Stimulated activated CD4-positive, alpha-beta T cell treated with anti-CD3 and anti-CD28 coated beads, TNF-alpha, amount 100 ng/mL, for 1 hour (primary cell): ENCODE data around the gene GET4.
"Not testable (repeated sequence)": the region's sequence is repeated elsewhere in the genome, so short reads cannot be mapped to it uniquely, and the experiment has no call there.

Experiments used
- DNase-seq, 3 donors: peaks; one replicate each; pipeline ENCODE4 v3.0.0-alpha.2; 2020; ENCODE audit warnings: low read depth in 3 of 3, low spot score in 1 of 3

GET4 gene

DNA sequence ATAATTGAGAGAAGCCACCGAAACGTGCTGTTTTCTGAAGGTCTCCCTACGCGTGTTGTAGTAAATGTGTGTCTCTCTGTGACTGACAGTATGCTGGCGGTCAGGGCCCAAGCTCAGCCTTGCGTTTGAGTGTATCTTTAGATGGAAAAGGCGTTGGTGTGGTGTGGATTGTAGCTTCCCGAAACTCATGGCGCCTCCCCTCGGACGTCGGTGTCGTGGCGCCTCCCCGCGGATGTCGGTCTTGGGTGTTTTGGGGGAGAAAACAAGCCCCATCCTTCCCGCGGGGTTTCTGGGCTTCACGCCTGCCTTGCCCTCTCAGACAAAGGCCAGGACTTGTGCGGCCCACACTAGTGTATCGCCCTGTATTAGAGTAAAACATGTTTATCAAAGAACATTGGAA, 31.3 kb upstream of the GET4 start:
- DNase-seq = no peak

DNA sequence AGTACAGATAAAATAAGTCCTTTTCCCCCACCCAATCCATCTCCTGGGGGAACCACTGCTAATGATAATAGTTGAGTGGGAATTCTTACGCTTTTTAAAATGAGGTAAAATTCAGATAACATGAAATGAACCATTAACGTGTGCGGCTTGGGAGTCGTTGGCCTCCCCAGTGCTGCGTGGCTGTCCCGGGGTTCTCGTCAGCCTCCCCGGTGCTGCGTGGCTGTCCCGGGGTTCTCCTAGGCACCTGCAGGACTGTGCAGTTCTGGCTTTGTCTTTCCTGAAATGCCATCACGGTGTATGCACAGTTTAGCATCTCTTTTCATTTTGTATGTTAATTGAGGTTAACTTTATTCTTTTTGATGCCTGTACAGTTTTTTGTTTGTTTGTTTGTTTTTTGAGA, 30.6 kb upstream of the GET4 start:
- no peak for DNase-seq

DNA sequence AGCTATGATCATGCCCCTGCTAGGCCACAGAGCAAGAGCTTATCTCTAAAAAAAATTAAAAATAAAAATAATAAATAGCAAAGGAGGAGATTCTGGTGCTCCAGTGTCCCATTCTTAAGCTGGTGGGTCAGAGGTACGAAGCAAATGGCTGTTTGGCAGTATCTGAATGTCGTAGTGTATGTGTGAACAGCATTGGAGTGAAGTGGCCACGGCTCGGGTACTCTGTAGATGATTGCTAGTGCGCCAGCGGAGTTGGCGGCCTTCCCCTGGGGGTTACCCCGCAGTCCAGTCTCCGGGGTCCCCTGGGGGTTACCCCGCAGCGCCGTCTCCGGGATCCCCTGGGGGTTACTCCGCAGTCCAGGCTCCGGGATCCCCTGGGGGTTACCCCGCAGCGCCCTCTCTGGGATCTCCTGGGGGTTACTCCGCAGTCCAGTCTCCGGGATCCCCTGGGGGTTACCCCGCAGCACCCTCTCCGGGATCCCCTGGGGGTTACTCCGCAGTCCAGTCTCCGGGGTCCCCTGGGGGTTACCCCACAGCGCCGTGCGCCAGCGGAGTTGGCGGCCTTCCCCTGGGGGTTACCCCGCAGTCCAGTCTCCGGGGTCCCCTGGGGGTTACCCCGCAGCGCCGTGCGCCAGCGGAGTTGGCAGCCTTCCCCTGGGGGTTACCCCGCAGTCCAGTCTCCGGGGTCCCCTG, 29.2 kb upstream of the GET4 start:
- DNase-seq = not testable (repeated sequence)

DNA sequence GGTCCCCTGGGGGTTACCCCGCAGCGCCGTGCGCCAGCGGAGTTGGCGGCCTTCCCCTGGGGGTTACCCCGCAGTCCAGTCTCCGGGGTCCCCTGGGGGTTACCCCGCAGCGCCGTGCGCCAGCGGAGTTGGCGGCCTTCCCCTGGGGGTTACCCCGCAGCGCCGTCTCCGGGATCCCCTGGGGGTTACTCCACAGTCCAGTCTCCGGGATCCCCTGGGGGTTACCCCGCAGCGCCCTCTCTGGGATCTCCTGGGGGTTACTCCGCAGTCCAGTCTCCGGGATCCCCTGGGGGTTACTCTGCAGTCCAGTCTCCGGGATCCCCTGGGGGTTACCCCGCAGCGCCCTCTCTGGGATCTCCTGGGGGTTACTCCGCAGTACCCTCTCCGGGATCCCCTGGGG, 28.6 kb upstream of the GET4 start:
- DNase-seq = not testable (repeated sequence)

DNA sequence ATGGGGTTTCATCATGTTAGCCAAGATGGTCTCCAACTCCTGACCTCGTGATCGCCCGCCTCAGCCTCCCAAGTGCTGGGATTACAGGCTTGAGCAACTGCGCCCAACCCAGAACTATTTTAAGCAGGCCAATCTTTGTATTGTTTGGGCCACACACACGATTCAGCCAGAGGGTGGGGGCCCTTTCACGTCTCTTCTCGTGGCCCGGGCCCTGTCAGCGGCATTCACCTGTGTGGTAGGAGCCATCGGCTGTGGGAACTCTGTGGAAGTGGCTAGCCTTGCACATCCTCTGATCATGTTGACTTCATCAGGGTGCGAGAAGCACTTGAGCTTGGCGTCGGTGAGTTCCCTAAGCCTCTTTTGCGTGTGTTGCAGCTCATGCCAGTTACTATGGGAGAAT, 27.2 kb upstream of the GET4 start:
- DNase-seq = no peak

DNA sequence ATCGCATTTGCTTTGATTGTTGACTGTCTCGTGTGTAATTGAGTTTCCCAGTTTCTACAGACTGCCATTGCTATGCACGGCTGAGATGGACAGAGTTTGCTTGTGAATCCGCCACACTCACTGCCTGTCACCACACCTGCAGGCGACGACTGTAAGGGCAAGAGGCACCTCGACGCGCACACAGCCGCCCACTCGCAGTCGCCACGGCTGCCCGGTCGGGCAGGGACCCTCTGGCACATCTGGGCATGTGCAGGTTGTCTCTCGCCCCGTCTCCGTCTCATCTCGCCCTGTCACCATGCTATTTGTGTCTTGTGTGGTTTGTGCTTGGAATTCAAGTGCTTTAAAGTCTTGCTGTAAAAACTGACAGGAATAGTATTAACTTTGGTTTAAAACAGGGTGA, 26.6 kb upstream of the GET4 start:
- DNase-seq = no peak

DNA sequence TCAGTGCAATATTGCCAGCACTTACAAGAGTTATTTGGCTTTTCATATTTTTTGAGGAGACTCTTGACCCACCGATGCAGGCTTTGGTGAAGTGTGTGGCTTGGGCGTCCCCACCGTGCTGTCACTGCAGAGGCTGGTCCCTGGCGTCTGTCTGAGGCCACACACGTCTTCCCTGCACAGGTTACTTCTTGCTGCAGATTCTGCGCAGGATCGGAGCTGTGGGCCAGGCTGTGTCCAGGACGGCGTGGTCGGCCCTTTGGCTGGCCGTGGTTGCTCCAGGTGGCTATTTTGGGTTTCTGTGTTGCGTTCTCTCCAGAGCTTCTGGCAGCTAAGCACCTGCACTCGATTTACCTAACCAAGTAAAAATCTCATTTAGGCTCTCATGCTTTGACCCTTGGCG, 25.1 kb upstream of the GET4 start:
- no peak for DNase-seq

DNA sequence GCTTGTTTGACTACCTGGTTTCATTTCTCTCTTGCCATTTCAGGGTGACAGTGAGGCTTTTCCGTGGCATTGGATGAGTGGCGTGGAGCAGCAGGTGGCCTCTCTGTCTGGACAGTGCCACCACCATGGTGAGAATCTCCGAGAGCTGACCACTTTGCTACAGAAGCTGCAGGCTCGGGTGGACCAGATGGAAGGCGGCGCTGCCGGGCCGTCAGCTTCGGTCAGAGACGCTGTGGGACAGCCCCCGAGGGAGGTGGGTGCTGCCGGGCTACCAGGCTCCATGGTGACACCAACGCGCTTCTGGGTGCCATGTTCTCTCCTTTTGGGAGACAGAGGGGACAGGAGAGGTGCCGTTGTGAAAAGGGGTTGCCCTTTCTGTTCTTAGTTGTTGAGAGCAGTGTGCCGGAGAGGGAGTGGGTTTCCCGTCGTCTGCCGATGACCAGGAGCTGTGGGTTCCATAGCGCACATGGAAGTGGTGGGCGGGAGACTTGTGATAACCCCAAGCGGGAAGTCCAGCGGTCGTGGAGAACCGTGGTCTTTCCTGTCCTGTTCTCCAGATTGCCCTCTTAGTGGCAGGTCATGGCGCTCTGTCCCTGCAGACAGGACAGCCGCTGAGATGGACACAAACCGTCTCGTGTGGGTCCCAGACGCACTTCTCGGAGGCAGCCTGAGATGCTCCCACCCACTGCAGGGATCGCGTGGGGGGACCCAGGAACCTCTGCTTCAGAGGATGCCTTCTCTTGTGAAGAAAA, 22.8 kb upstream of the GET4 start:
- DNase-seq = no peak

DNA sequence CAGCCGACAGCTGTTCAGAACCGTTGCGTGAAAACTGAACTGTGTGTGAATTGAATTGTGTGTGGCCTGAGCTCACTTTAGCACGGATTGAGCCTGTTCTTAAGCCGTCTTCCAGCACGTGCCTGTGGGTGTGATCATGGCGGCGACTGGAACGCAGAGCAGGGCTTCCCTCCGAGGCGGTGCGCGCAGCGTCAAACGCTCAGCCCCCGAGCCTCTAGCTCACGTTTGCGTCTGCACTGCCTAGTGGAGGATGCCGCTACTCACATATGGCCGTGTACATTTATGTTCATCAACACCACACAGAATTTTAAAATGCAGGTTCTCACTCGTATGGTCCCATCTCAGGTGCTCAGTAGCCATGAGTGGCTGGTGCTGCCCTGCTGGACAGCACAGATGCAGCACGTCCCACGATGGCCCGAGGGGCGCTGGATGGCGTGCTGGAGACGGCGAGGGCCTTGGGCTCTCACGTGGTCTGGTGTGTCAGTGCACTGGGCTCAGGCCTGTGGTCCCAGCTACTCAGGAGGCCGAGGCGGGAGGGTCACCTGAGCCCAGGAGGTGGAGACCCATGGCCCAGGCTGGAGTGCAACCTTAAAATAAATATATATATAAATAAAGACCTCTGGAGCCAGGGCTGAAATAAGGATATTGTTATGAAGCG, 22.1 kb upstream of the GET4 start:
- DNase-seq = no peak

DNA sequence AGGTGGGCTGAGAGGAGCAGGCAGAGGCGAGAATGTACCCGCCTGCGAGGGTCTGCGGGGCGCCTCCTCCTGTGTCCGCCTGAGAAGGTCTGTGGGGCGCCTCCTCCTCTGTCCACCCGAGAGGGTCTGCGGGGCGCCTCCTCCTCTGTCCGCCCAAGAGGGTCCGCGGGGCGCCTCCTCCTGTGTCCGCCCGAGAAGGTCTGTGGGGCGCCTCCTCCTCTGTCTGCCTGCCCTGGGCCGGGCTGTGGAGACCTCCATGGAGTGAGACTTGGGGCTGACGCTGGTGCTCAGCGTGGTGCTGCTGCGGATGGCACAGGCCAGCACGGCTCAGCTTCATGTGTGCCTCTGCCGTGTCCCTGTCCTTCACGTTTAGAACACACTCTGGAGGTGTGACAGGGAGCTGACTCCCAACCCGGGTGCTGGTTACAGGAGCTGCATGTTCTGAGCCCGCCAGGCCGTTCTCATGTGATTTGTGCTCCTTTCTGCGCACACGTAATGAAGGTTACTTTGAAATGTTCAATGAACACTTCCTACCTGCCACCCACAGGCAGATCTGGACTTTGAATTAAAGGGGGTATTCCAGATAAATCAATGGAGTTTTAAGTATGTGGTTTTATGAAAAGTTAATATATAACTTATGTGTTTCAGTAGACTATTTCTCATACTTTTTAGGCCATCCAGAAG, 20.5 kb upstream of the GET4 start:
- DNase-seq = no peak

DNA sequence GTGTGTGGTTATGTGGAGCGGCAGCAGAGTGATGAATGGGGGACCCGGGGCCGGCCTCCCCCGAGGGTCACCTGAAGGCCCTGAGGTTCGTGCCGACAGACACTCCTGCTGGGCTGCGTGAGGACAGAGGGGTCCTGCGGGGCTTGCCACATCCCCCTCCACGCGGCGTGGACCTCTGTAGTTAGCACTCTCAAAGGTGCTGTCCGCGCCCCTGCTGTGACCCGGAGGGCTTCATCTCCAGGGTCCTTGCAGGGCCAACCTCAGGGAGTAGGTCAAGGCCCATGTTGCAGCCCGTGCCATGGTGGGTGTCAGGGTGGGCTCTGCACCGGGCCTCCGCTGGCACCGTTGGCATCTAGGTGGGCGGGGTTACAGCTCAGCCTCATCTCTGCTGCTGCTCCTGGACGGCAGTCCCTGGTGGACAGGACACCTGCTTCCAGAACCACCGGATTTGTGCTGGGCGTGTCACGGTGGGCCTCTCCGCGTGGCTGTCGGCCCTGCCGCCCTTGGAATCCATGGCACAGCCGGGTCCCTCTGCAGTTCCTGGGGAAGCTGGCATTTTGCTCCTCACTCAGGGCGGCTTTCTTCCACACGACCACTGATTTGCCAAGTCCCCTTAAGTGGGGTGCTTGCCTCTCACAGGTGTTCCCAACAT, 19.8 kb upstream of the GET4 start:
- DNase-seq = no peak

DNA sequence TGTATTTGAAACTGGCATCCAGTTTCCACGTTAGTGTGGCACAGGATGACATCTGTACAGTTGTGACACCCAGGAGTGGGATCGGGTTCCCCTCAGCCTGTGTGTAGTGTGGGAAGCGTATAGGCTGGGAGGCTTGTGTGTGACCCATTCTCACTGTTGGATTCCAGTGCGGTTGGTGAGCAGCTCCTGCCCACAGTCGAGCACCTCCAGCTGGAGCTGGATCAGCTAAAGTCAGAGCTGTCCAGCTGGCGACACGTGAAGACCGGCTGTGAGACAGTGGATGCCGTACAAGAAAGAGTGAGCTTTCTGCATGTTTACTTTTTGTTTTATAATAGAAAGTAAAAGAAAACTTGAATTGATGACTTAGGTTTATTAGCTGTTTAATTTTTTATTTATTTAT, 18.7 kb upstream of the GET4 start:
- DNase-seq = no peak

DNA sequence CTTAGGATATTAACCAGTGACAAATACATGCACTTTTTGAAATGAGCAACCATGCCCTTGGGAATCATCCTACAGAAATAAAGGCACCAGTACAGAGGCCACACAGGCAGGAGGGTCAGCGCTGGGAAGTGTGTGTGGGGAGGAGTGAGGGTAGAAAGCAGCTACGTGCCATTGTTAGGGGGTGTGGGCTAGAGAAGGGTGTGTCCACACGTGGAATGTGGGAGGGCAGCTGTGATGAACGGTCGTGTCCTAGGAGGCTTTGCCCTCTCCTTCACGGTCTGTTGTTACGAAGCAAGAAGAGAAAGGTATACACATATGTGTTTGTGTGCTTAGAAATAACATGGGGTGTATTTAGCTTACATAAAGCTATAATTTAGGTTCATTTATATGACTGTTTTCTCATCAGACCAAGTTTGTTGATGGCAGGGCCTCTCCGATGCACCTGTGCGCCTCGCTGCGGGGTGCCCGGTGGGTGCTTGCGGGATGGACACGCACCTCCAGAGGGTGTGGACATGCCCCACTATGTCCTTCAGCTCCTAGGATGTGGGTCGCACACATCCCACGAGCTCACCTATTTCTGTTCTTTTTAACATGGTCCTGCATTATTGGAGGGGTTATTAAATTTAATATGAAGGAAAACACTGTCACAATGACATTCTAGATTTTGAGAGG, 16.9 kb upstream of the GET4 start:
- DNase-seq = no peak

DNA sequence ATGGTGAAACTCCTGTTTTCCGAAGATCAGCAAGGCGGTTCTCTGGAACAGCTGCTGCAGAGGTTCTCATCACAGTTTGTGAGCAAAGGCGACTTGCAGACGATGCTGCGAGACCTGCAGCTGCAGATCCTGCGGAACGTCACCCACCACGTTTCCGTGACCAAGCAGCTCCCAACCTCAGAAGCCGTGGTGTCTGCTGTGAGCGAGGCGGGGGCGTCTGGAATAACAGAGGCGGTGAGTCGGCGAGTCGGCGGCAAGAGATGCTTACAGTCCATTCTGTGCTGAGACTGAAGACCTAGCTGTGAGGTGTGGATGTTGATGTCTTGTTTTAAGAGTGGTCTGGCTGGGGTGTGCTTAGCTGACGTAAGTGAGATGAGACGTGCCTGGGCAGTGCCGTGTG, 16.2 kb upstream of the GET4 start:
- no peak for DNase-seq

DNA sequence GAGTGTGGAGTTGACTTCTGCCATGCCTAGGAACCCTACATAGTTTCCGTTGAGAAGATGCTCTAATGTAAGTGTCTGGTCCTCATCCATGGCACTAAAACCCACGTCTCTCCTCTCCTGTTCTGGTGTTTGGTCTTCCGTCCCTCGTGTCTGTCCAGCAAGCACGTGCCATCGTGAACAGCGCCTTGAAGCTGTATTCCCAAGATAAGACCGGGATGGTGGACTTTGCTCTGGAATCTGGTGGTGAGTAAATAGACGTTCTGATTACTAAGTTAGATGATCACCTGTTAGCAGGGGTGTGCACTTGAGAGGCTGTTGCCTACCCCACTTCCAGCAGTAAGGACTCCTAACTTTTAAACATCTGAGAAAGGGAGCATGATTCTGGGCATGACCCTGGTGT, 15.1 kb upstream of the GET4 start:
- DNase-seq = no peak

DNA sequence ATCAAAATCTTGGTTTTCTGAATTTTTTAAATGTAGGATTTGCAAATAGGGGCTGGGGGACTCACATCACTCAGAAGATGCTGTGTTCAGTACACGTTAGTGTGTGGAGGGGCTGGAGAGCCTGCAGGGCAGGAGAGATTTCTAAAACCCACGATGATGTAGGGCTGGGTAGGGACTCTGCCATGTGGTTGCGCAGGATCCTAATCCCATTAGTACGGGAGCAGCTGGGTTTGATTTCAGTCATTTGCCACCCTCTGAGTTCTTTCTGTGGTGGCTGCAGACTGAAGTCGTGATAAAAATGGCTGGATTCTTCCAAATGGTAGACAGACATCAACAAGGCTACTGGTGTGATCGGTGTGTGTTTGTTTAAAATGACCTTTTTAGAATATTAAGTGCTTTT, 14.2 kb upstream of the GET4 start:
- DNase-seq = no peak

DNA sequence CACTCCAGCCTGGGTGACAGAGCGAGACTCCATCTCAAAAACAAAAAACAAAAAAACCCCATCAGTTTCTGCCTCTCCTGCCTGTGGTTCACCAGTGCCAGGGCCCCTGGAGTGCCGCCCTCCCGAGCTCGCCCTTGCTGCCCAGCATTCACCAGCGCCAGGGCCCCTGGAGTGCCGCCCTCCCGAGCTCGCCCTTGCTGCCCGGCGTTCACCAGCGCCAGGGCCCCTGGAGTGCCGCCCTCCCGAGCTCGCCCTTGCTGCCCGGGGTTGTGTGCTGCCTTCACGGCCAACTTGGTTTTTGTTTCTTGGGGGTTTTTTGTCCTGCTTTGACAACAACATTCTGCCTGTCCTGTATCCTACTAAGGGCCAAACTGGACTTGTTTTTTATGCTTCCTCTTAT, 13.2 kb upstream of the GET4 start:
- DNase-seq = no peak

DNA sequence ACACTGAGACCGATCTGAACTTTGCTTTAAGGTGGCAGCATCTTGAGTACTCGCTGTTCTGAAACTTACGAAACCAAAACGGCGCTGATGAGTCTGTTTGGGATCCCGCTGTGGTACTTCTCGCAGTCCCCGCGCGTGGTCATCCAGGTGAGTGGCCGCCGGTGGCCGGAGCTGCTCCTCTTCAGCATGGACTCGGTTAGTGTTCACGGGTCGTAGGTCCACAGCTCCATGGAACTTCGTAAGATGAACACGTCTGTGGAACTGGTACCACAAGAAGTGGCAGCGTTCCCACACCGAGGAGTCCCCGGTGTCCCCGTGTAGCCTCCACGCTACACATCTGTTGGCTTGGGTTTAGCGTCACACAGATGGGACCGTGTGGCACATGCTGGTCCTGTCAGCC, 10.4 kb upstream of the GET4 start:
- DNase-seq = no peak

DNA sequence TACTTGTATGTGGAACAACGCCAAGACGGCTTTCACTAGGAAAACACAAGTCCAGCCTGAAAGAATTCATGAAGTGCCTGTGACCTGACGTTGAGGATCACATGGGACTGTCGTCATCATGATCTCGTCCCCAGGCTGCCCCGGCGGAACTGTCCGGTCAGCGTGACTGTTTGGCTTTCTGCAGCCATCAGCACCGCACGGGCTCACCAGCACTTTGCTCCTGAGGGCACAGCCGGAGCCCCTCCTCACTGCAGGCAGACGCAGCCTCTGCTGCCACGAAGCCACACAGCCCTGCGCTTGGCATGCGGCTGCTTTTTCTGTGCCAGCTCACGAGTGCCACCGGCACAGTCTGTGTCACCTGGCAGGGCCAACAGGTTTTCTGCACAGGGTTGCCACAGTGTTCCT, 9.4 kb upstream of the GET4 start:
- DNase-seq = no peak

DNA sequence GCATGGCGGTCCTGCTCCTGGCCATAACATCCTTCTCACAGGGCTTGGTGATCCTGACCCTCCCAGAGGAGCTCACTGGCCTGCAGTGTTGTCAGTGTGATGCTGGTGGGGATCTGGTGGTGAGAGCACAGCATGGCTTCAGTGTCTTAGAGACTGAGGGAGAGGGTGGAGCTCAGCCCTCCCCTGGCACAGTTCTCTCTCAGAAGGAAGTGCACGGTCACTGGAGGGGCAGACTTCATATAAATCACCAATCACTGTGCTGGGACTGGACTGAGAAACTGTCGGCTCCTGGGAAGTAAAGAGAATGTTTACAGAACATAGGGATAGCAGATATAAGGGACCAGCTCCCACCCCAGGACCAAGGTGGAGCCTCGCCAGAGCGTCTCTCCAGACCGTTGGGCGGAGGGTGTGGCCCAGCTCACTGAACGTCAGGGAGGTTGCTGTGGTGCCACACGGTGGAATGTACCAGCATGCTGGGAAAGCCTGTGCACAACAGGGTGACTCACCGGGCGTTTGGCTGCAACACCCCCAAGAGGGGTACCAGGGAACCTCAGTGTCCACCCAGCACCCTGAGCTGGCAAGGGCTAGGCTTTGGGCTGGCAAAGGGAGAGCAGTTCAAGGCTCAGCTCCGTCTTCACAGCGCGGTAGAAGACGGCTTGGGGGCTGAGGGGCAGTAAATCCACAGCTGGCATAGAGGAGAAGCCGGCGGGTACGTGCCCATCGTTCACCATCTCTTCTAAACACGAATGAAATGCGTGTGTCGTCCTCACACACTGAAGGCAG, 8.8 kb upstream of the GET4 start:
- DNase-seq = no peak
